ENCODE measurements around the gene COL4A6.

GRCh38 chrX:108257556-108257955 is 180.7 kb downstream of the COL4A6 start:
- TF ChIP-seq JUND (IDR thresholded peaks at IDR 0.05) = no peak
- no peak for TF ChIP-seq CTCF (IDR thresholded peaks at IDR 0.05; ENCODE audit: low read depth, low read length, missing input control)
- no peak for TF ChIP-seq MAX (IDR thresholded peaks at IDR 0.05)
- no peak for TF ChIP-seq GABPA (IDR thresholded peaks at IDR 0.05 in 1 of 2, conservative IDR thresholded peaks at IDR 0.05 in 1 of 2)
- TF ChIP-seq SP1 (IDR thresholded peaks at IDR 0.05) = no peak
- no peak for TF ChIP-seq YY1 (IDR thresholded peaks at IDR 0.05)
- TF ChIP-seq TAF1 (conservative IDR thresholded peaks at IDR 0.05) = no peak
- TF ChIP-seq NR2F2 (IDR thresholded peaks at IDR 0.05) = no peak
- TF ChIP-seq REST (IDR thresholded peaks at IDR 0.05) = no peak
- no peak for TF ChIP-seq RAD21 (IDR thresholded peaks at IDR 0.05)
- TF ChIP-seq ATF3 (IDR thresholded peaks at IDR 0.05) = no peak
- TF ChIP-seq RXRA (IDR thresholded peaks at IDR 0.05) = no peak
- TF ChIP-seq FOXA2 (IDR thresholded peaks at IDR 0.05) = no peak
- no peak for TF ChIP-seq EGR1 (IDR thresholded peaks at IDR 0.05; ENCODE audit: low read depth in 2 of 2)
